SK-N-SH treated with all-trans-retinoic acid at 6 μM for 48 hours (cell line): ENCODE measurements around the gene CORO6.

Source experiments
- ARNTL ChIP-seq: fragments of 450-650 bp; formaldehyde crosslinking; IDR thresholded peaks from 2 replicates; pipeline ENCODE4 v1.5.0; 2020; ENCODE audit warnings: low read depth, mild to moderate bottlenecking, moderate library complexity, borderline replicate concordance
- CSDC2 ChIP-seq: fragments of 250-450 bp; sonication (Bioruptor Pico); IDR thresholded peaks from 2 replicates; pipeline ENCODE4 v1.5.0; 2020; ENCODE audit warnings: mild to moderate bottlenecking, moderate library complexity
- ESRRG ChIP-seq: fragments of 250-450 bp; sonication (Bioruptor Pico); IDR thresholded peaks from 2 replicates; pipeline ENCODE4 v1.6.1; 2021; ENCODE audit warnings: mild to moderate bottlenecking
- RARB ChIP-seq: fragments of 250-450 bp; sonication (Bioruptor Pico); IDR thresholded peaks from 2 replicates; pipeline ENCODE4 v1.8.0; 2021; ENCODE audit warnings: mild to moderate bottlenecking, moderate library complexity
- TOX ChIP-seq: fragments of 250-450 bp; sonication (Bioruptor Pico); IDR thresholded peaks from 2 replicates; pipeline ENCODE4 v1.8.0; 2021; ENCODE audit warnings: mild to moderate bottlenecking, moderate library complexity, borderline replicate concordance
- ZNF8 ChIP-seq: fragments of 450-650 bp; formaldehyde crosslinking; IDR thresholded peaks from 2 replicates; pipeline ENCODE4 v1.5.0; 2020; ENCODE audit warnings: mild to moderate bottlenecking, moderate library complexity
- TF ChIP-seq, protein P1 (sequence below): fragments of 250-450 bp; sonication (Bioruptor Pico); IDR thresholded peaks from 2 replicates; pipeline ENCODE4 v1.5.0; 2020; ENCODE audit warnings: mild to moderate bottlenecking, moderate library complexity

DNA sequence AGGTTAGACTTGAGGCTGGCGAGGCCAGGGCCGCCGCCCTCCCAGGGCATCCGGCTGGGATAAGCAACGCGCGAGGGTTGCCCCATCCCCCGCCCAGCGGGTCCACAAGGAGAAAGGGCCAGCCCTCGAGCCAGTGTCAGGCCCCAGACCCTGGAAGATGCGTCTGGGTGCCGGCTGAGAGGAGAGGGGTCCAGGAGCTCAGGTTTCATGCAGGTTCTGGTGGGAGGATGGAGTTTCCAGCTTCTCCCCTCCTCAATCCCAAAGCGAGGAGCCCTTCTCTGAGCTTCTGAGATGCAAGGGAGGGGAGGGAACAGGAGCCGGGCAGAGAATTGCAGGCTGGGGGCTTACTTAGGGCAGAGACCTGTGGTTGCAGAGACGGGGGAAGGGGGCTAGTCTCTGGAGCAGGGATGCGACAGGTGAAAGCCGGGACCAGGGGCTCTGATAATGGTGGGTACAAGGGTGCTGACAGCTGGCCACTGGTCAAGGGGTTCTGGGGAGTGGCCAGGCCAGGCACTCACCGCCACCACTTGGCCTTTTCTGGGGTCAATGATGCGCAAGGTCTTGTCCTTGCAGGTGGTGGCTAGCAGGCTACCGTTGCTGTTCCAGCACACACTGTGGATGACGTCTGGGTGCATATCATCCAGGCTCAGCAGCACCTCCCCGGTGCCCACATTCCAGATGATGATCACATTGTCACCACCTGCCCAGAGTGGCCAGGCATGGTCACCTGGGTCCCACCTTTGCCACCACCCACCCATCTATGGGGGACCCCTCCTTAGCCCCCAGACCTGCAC is 4.2 kb downstream of the CORO6 start:
- TF ChIP-seq RARB (CRISPR knock-in tag) = no peak
- TF ChIP-seq TOX (CRISPR knock-in tag) = no peak
- no peak for TF ChIP-seq ESRRG (CRISPR knock-in tag)
- no peak for TF ChIP-seq CSDC2 (CRISPR knock-in tag)
- TF ChIP-seq, protein P1, sequence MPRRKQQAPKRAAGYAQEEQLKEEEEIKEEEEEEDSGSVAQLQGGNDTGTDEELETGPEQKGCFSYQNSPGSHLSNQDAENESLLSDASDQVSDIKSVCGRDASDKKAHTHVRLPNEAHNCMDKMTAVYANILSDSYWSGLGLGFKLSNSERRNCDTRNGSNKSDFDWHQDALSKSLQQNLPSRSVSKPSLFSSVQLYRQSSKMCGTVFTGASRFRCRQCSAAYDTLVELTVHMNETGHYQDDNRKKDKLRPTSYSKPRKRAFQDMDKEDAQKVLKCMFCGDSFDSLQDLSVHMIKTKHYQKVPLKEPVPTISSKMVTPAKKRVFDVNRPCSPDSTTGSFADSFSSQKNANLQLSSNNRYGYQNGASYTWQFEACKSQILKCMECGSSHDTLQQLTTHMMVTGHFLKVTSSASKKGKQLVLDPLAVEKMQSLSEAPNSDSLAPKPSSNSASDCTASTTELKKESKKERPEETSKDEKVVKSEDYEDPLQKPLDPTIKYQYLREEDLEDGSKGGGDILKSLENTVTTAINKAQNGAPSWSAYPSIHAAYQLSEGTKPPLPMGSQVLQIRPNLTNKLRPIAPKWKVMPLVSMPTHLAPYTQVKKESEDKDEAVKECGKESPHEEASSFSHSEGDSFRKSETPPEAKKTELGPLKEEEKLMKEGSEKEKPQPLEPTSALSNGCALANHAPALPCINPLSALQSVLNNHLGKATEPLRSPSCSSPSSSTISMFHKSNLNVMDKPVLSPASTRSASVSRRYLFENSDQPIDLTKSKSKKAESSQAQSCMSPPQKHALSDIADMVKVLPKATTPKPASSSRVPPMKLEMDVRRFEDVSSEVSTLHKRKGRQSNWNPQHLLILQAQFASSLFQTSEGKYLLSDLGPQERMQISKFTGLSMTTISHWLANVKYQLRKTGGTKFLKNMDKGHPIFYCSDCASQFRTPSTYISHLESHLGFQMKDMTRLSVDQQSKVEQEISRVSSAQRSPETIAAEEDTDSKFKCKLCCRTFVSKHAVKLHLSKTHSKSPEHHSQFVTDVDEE = no peak
- TF ChIP-seq ARNTL (CRISPR knock-in tag) = no peak
- no peak for TF ChIP-seq ZNF8 (CRISPR knock-in tag)
